HepG2 (cell line): Measurements from ENCODE around the gene ANKRD11. TPM values are rescaled to one million over a fixed set of nuclear protein-coding genes. Genes with fewer than 3 reads are reported as not detected.
A peak's percentile ranks its signal among the peaks of the same experiment; 100 is the strongest.

Experiments used
- ARNTL ChIP-seq: sonication (generic); formaldehyde crosslinking; IDR thresholded peaks from 2 replicates; pipeline ENCODE4 v1.4.0; 2020; ENCODE audit warnings: mild to moderate bottlenecking, missing genetic modification reagents
- ATF7 ChIP-seq, 2 experiments: fragments of 450-650 bp in 1 of 2; sonication (generic) in 1 of 2; formaldehyde crosslinking in 1 of 2; IDR thresholded peaks; 2 replicates each; pipeline versions ENCODE4 v1.4.0 to v1.6.1; 2016 to 2020; ENCODE audit warnings: antibody characterized with exemption in 1 of 2, mild to moderate bottlenecking in 1 of 2, missing genetic modification reagents in 1 of 2
- CBFB ChIP-seq: sonication (generic); formaldehyde crosslinking; IDR thresholded peaks from 2 replicates; pipeline ENCODE4 v1.4.0; 2020; ENCODE audit warnings: missing genetic modification reagents
- CBX5 ChIP-seq: sonication (generic); formaldehyde crosslinking; IDR thresholded peaks from 2 replicates; pipeline ENCODE4 v1.4.0; 2020; ENCODE audit warnings: missing genetic modification reagents, borderline replicate concordance
- FIP1L1 ChIP-seq: fragments of 200-400 bp; formaldehyde crosslinking; IDR thresholded peaks from 2 replicates; pipeline ENCODE4 v1.6.1; 2018; ENCODE audit warnings: low read depth, mild to moderate bottlenecking, low read length, moderate library complexity, borderline replicate concordance; ENCODE audit not compliant: insufficient read depth
- FOSL2 ChIP-seq: sonication (generic); formaldehyde crosslinking; IDR thresholded peaks from 2 replicates; pipeline ENCODE4 v1.4.0; 2020; ENCODE audit warnings: missing genetic modification reagents
- GABPA ChIP-seq, 2 experiments: IDR thresholded peaks; 2 replicates each; pipeline ENCODE4 v1.6.1; 2011 to 2016; ENCODE audit warnings: low read depth in 2 of 2, low read length in 1 of 2, missing biosample characterization in 1 of 2, missing genetic modification characterization in 1 of 2
- HOXA5 ChIP-seq: sonication (generic); formaldehyde crosslinking; IDR thresholded peaks from 2 replicates; pipeline ENCODE4 v1.4.0; 2020; ENCODE audit warnings: missing genetic modification reagents
- KDM3A ChIP-seq: IDR thresholded peaks from 2 replicates; pipeline ENCODE4 v1.6.1; 2018; ENCODE audit warnings: low read depth, missing compliant biosample characterization
- NFKB2 ChIP-seq: sonication (generic); formaldehyde crosslinking; IDR thresholded peaks from 2 replicates; pipeline ENCODE4 v1.4.0; 2020; ENCODE audit warnings: missing genetic modification reagents, borderline replicate concordance
- RXRB ChIP-seq: IDR thresholded peaks from 2 replicates; pipeline ENCODE4 v1.6.1; 2016; ENCODE audit warnings: borderline replicate concordance, missing genetic modification reagents, missing compliant biosample characterization
- SNAPC2 ChIP-seq: sonication (generic); formaldehyde crosslinking; IDR thresholded peaks from 2 replicates; pipeline ENCODE4 v1.8.1; 2022; ENCODE audit warnings: mild to moderate bottlenecking, missing genetic modification reagents
- SRSF9 ChIP-seq: fragments of 200-400 bp; formaldehyde crosslinking; IDR thresholded peaks from 2 replicates; pipeline ENCODE4 v1.6.1; 2018; ENCODE audit warnings: borderline replicate concordance, mild to moderate bottlenecking, low read depth, low read length; ENCODE audit not compliant: insufficient read depth, poor library complexity, severe bottlenecking
- ZNF20 ChIP-seq: sonication (generic); formaldehyde crosslinking; IDR thresholded peaks from 2 replicates; pipeline ENCODE4 v1.4.0; 2020; ENCODE audit warnings: mild to moderate bottlenecking, moderate library complexity, missing genetic modification reagents
- ZNF282 ChIP-seq: fragments of 450-650 bp; IDR thresholded peaks from 2 replicates; pipeline ENCODE4 v1.6.1; 2018; ENCODE audit not compliant: partially characterized antibody
- ZNF331 ChIP-seq: sonication (generic); formaldehyde crosslinking; IDR thresholded peaks from 2 replicates; pipeline ENCODE4 v1.4.0; 2020; ENCODE audit warnings: missing genetic modification reagents
- ZNF333 ChIP-seq: sonication (generic); formaldehyde crosslinking; IDR thresholded peaks from 2 replicates; pipeline ENCODE4 v1.4.0; 2020; ENCODE audit warnings: mild to moderate bottlenecking, missing genetic modification reagents, borderline replicate concordance
- polyA plus RNA-seq, 8 experiments: library from polyadenylated mRNA; depleted of rRNA in 3 of 8; stranded (reverse) in 7 of 8; unstranded in 1 of 8; fragments of >200 nt; fragmentation: Illumina TruSeq in 4 of 8; extraction: Trizol in 4 of 8; gene quantifications; 2 replicates each; pipeline versions ENCODE4 v1.2.1 to v1.2.3, GENCODE V29; 2011 to 2016; ENCODE audit warnings: low read depth in 4 of 8, missing spikeins in 1 of 8, mixed read lengths in 1 of 8; ENCODE audit not compliant: insufficient read depth in 1 of 8
- total RNA-seq, 5 experiments: library from RNA; depleted of rRNA; stranded (reverse); fragments of >200 nt; fragmentation: Illumina TruSeq; extraction: Trizol; gene quantifications; 2 replicates each; pipeline ENCODE4 v1.2.3, GENCODE V29; 2016; ENCODE audit warnings: low read depth in 1 of 5
- TF ChIP-seq, protein P1 (sequence below): IDR thresholded peaks from 2 replicates; pipeline ENCODE4 v1.6.1; 2016; ENCODE audit warnings: low read depth, missing genetic modification reagents, missing compliant biosample characterization
- TF ChIP-seq, protein P2 (sequence below): sonication (generic); formaldehyde crosslinking; IDR thresholded peaks from 2 replicates; pipeline ENCODE4 v1.5.1; 2020; ENCODE audit warnings: mild to moderate bottlenecking, missing genetic modification reagents, moderate library complexity
- TF ChIP-seq, protein P3 (sequence below): IDR thresholded peaks from 2 replicates; pipeline ENCODE4 v1.6.1; 2016; ENCODE audit warnings: mild to moderate bottlenecking, missing biosample characterization, missing genetic modification reagents
- TF ChIP-seq, protein P4 (sequence below): sonication (generic); formaldehyde crosslinking; IDR thresholded peaks from 2 replicates; pipeline ENCODE4 v1.4.0; 2020; ENCODE audit warnings: missing genetic modification reagents, mild to moderate bottlenecking, borderline replicate concordance

Gene ANKRD11
- total and polyA plus RNA-seq, 2 of the 13 experiments (the other 11 are each of a cell fraction or from before 2014, with no cell fraction given): 21.4 to 38.4 TPM

DNA sequence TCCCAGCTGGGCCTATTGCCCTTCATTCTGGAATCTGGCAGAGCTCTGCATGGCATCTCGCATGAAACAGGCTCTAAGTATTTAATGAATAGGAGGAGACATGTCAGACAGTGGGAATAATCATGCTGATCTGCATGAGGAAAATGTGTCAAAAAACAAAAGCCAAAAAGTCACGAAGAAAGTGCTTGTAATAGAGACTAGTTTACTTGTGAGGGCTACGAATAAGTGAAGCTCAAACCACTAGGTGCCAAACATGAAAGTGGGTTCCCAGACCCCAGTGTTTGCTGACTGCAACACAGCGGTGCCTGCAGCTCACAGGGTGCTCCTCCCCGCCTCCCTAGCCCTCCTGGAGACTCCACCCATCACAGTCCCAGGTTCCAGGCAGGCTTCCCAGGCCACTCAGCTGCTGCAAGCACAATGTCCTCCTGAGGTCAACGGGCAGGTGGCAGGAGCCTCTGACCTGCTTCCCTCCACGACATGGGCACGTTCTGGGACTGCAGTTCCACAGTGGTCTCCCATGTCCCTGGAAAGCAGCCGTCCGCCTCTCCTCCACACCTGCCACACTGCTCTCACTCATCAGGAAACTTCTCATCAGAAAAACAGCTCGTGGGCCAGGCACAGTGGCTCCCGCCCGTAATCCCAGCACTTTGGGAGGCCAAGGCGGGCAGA lies 96.5 kb downstream of the ANKRD11 start (continued):
- TF ChIP-seq, protein P1, sequence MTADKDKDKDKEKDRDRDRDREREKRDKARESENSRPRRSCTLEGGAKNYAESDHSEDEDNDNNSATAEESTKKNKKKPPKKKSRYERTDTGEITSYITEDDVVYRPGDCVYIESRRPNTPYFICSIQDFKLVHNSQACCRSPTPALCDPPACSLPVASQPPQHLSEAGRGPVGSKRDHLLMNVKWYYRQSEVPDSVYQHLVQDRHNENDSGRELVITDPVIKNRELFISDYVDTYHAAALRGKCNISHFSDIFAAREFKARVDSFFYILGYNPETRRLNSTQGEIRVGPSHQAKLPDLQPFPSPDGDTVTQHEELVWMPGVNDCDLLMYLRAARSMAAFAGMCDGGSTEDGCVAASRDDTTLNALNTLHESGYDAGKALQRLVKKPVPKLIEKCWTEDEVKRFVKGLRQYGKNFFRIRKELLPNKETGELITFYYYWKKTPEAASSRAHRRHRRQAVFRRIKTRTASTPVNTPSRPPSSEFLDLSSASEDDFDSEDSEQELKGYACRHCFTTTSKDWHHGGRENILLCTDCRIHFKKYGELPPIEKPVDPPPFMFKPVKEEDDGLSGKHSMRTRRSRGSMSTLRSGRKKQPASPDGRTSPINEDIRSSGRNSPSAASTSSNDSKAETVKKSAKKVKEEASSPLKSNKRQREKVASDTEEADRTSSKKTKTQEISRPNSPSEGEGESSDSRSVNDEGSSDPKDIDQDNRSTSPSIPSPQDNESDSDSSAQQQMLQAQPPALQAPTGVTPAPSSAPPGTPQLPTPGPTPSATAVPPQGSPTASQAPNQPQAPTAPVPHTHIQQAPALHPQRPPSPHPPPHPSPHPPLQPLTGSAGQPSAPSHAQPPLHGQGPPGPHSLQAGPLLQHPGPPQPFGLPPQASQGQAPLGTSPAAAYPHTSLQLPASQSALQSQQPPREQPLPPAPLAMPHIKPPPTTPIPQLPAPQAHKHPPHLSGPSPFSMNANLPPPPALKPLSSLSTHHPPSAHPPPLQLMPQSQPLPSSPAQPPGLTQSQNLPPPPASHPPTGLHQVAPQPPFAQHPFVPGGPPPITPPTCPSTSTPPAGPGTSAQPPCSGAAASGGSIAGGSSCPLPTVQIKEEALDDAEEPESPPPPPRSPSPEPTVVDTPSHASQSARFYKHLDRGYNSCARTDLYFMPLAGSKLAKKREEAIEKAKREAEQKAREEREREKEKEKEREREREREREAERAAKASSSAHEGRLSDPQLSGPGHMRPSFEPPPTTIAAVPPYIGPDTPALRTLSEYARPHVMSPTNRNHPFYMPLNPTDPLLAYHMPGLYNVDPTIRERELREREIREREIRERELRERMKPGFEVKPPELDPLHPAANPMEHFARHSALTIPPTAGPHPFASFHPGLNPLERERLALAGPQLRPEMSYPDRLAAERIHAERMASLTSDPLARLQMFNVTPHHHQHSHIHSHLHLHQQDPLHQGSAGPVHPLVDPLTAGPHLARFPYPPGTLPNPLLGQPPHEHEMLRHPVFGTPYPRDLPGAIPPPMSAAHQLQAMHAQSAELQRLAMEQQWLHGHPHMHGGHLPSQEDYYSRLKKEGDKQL: no peak
- no peak for TF ChIP-seq ZNF20 (CRISPR knock-in tag)
- TF ChIP-seq GABPA (IDR thresholded peaks at IDR 0.05; ENCODE audit: low read depth, low read length): no peak
- TF ChIP-seq GABPA (CRISPR knock-in tag; IDR thresholded peaks at IDR 0.05; ENCODE audit: low read depth): no peak
- no peak for TF ChIP-seq ZNF331
- TF ChIP-seq, protein P2, sequence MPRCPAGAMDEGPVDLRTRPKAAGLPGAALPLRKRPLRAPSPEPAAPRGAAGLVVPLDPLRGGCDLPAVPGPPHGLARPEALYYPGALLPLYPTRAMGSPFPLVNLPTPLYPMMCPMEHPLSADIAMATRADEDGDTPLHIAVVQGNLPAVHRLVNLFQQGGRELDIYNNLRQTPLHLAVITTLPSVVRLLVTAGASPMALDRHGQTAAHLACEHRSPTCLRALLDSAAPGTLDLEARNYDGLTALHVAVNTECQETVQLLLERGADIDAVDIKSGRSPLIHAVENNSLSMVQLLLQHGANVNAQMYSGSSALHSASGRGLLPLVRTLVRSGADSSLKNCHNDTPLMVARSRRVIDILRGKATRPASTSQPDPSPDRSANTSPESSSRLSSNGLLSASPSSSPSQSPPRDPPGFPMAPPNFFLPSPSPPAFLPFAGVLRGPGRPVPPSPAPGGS (CRISPR knock-in tag): no peak
- no peak for TF ChIP-seq KDM3A (CRISPR knock-in tag)
- no peak for TF ChIP-seq NFKB2
- TF ChIP-seq HOXA5: no peak
- TF ChIP-seq FIP1L1: no peak
- no peak for TF ChIP-seq ATF7 (IDR thresholded peaks at IDR 0.05)
- TF ChIP-seq ATF7 (CRISPR knock-in tag; IDR thresholded peaks at IDR 0.05): no peak
- no peak for TF ChIP-seq CBFB
- 0 out of 2 replicates have a peak, but pooled peaks have one; percentile 22 for TF ChIP-seq ARNTL
- TF ChIP-seq FOSL2: 0 out of 2 replicates have a peak, but pooled peaks have one; percentile 5
- TF ChIP-seq, protein P3, sequence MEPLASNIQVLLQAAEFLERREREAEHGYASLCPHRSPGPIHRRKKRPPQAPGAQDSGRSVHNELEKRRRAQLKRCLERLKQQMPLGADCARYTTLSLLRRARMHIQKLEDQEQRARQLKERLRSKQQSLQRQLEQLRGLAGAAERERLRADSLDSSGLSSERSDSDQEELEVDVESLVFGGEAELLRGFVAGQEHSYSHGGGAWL: 0 out of 2 replicates have a peak, but pooled peaks have one; percentile 44
- no peak for TF ChIP-seq CBX5 (CRISPR knock-in tag)
- 0 out of 2 replicates have a peak, but pooled peaks have one; percentile 24 for TF ChIP-seq RXRB
- TF ChIP-seq SRSF9: no peak
- TF ChIP-seq ZNF333 (CRISPR knock-in tag): no peak
- TF ChIP-seq ZNF282: no peak
- TF ChIP-seq, protein P4, sequence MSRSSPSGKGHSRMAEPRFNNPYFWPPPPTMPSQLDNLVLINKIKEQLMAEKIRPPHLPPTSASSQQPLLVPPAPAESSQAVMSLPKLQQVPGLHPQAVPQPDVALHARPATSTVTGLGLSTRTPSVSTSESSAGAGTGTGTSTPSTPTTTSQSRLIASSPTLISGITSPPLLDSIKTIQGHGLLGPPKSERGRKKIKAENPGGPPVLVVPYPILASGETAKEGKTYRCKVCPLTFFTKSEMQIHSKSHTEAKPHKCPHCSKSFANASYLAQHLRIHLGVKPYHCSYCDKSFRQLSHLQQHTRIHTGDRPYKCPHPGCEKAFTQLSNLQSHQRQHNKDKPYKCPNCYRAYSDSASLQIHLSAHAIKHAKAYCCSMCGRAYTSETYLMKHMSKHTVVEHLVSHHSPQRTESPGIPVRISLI (CRISPR knock-in tag): peak; percentile 27; the same call in 1 of the 2 replicates
- TF ChIP-seq SNAPC2 (CRISPR knock-in tag): no peak
